ENCODE data around the gene CDH13. TPM values are rescaled to one million over a fixed set of nuclear protein-coding genes. Genes with fewer than 3 reads are reported as not detected.

The CDH13 gene
- total and polyA plus RNA-seq, 2 of the 8 experiments (the other 6 are each of a cell fraction or from before 2014, with no cell fraction given), result 2.3 to 2.4 TPM

- Histone ChIP-seq H3K9ac (replicated peaks in 1 of 4; ENCODE audit: extremely low read depth in 1 of 4, low read depth in 3 of 4, low read length in 3 of 4) (no peak overlapping the region), H3K36me3 (ENCODE audit: control insufficient read depth in 2 of 4, insufficient read depth in 4 of 4, low read length in 3 of 4) (no peaks in the 10 kb centered on the region), H3K4me2 (ENCODE audit: insufficient read depth in 1 of 2, low read depth in 2 of 2, low read length in 2 of 2) (no peak overlapping the region), H3K14ac (ENCODE audit: insufficient read length) (no peak overlapping the region), H3K4ac (replicated peaks; ENCODE audit: insufficient read length, low read depth, low read length) (no peak overlapping the region), H3K23ac (ENCODE audit: insufficient read length) (no peak overlapping the region), H2AFZ (ENCODE audit: low read length) (no peak overlapping the region), H3K27me3 (replicated peaks in 1 of 4; ENCODE audit: control insufficient read depth in 3 of 4, extremely low read depth in 1 of 4, insufficient read depth in 3 of 4, low read length in 3 of 4) (peaks cover 3 to 21% (median 20%) of the 10 kb centered on the region in 4 experiments), H2BK20ac (ENCODE audit: low read length) (no peak overlapping the region), H2BK15ac (ENCODE audit: low read length) (peak overlapping the region; percentile 76; the same call in 1 of the 2 replicates), H2BK12ac (ENCODE audit: low read depth, low read length) (peak overlapping the region; percentile 35; the same call in 1 of the 2 replicates), H2BK5ac (ENCODE audit: low read depth, low read length) (no peak overlapping the region), H3K23me2 (ENCODE audit: low read depth, low read length) (peaks cover 10% of the 10 kb centered on the region; the same call in 1 of the 2 replicates), H3K27ac (ENCODE audit: low read depth, low read length) (no peak overlapping the region), H2AK5ac (ENCODE audit: low read depth, low read length) (peak overlapping the region; percentile 27; the same call in 1 of the 2 replicates), H2BK120ac (replicated peaks; ENCODE audit: low read depth, low read length) (no peak overlapping the region), H3K56ac (replicated peaks; ENCODE audit: insufficient read length, low read depth, low read length) (no peak overlapping the region), H3K79me1 (ENCODE audit: low read depth, low read length) (no peaks in the 10 kb centered on the region), H4K20me1 (replicated peaks in 1 of 2; ENCODE audit: control insufficient read depth in 1 of 2, insufficient read depth in 2 of 2, low read length in 2 of 2) (no peaks in the 10 kb centered on the region), H3K79me2 (ENCODE audit: control insufficient read depth in 1 of 2, insufficient read depth in 2 of 2, low read length in 2 of 2) (no peaks in the 10 kb centered on the region), H3K18ac (ENCODE audit: extremely low read depth, low read length) (no peak overlapping the region), H3K4me1 (replicated peaks in 1 of 4; ENCODE audit: control insufficient read depth in 3 of 4, insufficient read depth in 4 of 4, low read length in 3 of 4) (peaks cover 2 to 11% (median 6%) of the 10 kb centered on the region in 4 experiments), H4K5ac (ENCODE audit: insufficient read length, low read depth, low read length) (no peak overlapping the region), H4K91ac (replicated peaks; ENCODE audit: insufficient read length, low read length) (no peak overlapping the region), H3K9me3 (ENCODE audit: insufficient read depth in 2 of 2, low read depth in 1 of 2, low read length in 1 of 2) (0 out of 4 replicates have a peak, but pooled peaks cover 0 to 3% of the 10 kb centered on the region in 2 experiments), H4K8ac (ENCODE audit: extremely low read depth, insufficient read depth, low read length) (no peak overlapping the region; the same call in 1 of the 2 replicates), H3K4me3 (ENCODE audit: extremely low read depth in 1 of 4, insufficient read depth in 2 of 4, low read depth in 3 of 4, low read length in 4 of 4) (no peak overlapping the region)
- 89% methylated on average over 10 of the region's 10 CpGs; no CpG with 5 or more reads in 1 of the 2 experiments for WGBS, 2 experiments (ENCODE audit: extremely low coverage in 1 of 2, insufficient coverage in 1 of 2, insufficient read length in 1 of 2, insufficient replicate concordance in 2 of 2, low coverage in 1 of 2, low lambda C conversion rate in 2 of 2, missing lambda C conversion rate in 1 of 2)
- ChIA-PET CTCF (ENCODE audit: partially characterized antibody) (interaction anchor here (0.6 to 5.4 kb wide), 22 partner anchors 7 to 671 kb away, joined by 3 to 36 read pairs (median 4); no protein-coding TSS in a partner anchor), POLR2A (ENCODE audit: partially characterized antibody) (no interaction called here)
- DNase-seq (ENCODE audit: low read depth in 1 of 2, low spot score in 2 of 2) (no peak), FAIRE-seq (no peak)
- TF ChIP-seq SIN3A (conservative IDR thresholded peaks at IDR 0.05 in 1 of 2, IDR thresholded peaks at IDR 0.05 in 1 of 2; ENCODE audit: low read depth in 1 of 2, low read length in 2 of 2) (no peak), RAD21 (IDR thresholded peaks at IDR 0.05 in 1 of 2, conservative IDR thresholded peaks at IDR 0.05 in 1 of 2; ENCODE audit: low read depth in 2 of 2, low read length in 2 of 2) (peak; percentile 60 to 73), YY1 (IDR thresholded peaks at IDR 0.05; ENCODE audit: low read depth, low read length) (peak; percentile 86), MAX (IDR thresholded peaks at IDR 0.05) (no peak), CTCF (IDR thresholded peaks at IDR 0.05; ENCODE audit: control extremely low read depth in 1 of 3, insufficient read depth in 1 of 3, low read depth in 1 of 3, low read length in 3 of 3) (peak; percentile 57 to 90 (median 80))
Observed at GRCh38 chr16:82631701-82632685, 5.2 kb downstream of the CDH13 start.
